VCaP (cell line): ENCODE measurements around the gene CACNA2D1.

ENCODE experiments used
- H3K27ac ChIP-seq: fragments of 450-650 bp; 2 replicates; pipeline ENCODE4 v1.5.1; 2017
- TF ChIP-seq, protein P1 (sequence below): fragments of 450-650 bp; conservative IDR thresholded peaks from 2 replicates; pipeline ENCODE4 v1.5.1; 2017; ENCODE audit warnings: mild to moderate bottlenecking, moderate library complexity

The CACNA2D1 gene

GRCh38 chr7:82268632-82269031, 174.9 kb downstream of the CACNA2D1 start:
- TF ChIP-seq, protein P1, sequence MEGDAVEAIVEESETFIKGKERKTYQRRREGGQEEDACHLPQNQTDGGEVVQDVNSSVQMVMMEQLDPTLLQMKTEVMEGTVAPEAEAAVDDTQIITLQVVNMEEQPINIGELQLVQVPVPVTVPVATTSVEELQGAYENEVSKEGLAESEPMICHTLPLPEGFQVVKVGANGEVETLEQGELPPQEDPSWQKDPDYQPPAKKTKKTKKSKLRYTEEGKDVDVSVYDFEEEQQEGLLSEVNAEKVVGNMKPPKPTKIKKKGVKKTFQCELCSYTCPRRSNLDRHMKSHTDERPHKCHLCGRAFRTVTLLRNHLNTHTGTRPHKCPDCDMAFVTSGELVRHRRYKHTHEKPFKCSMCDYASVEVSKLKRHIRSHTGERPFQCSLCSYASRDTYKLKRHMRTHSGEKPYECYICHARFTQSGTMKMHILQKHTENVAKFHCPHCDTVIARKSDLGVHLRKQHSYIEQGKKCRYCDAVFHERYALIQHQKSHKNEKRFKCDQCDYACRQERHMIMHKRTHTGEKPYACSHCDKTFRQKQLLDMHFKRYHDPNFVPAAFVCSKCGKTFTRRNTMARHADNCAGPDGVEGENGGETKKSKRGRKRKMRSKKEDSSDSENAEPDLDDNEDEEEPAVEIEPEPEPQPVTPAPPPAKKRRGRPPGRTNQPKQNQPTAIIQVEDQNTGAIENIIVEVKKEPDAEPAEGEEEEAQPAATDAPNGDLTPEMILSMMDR: no peak
- no peak overlapping the region for H3K27ac ChIP-seq

DNA sequence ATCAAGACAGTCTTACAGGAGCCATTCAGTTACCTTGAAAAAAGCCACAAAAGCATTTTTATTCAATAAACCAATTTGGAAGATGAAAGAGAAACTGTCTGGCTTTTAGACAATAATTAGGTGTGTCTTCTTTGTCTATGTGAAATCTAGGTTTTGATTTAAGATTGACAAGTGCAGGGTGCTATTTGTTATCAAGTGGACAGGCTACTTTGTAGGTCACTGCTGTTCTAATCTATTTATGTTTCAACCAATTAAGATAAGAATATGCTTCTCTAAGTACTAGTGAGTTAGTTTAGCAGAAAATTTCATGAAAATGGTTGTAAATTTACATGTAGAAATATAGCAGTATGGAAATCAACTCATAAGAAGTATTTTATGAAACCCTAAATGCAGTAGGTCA, 177.5 kb downstream of the CACNA2D1 start:
- TF ChIP-seq, protein P1: no peak
- H3K27ac ChIP-seq: no peak overlapping the region

DNA sequence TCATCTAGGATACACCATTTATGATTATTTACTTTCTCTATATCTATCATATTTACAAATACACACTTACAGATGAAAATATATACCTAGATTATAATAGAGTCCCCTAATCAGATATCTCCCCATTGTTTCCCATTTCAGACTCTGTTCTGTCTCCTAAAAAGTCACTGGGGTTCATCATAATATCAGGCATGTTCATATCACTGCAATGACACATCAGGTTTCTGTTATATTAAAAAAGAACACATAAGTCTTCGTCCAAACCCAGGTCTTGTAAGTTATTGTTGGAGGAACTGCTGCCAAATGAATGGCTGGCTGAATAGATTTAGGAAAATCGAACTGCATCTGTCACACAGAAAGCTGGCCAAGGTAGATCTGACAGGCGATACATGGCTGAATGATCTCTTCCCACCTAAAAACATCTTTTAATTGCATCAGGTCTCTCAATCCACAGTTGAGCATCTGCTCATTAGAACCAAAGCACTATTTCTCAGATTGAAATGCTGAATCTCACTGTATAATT, 178.7 kb downstream of the CACNA2D1 start:
- no peak overlapping the region for H3K27ac ChIP-seq
- TF ChIP-seq, protein P1: no peak

- no peak overlapping the region for H3K27ac ChIP-seq
- TF ChIP-seq, protein P1: no peak
Measured at GRCh38 chr7:82263920-82264782, 179.4 kb downstream of the CACNA2D1 start.

DNA sequence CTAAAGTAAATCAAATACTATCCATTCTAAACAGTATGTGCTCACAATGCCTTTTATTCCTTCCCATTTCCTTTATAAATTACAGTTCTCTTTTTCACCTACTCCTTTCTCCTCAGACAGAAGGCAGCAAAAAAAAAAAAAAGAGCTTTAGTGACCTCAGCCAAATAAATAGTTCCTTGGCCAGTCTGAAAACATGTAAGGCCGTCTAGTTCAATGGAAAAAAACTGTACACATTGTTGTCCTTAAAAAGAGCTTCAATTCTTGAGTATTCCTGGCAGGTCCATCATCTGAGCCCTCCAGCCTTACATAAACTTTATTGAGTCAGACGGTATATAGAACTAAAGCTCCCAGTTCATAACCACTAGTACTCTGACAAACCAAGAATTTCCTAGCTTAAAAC, 185.4 kb downstream of the CACNA2D1 start:
- TF ChIP-seq, protein P1: no peak

DNA sequence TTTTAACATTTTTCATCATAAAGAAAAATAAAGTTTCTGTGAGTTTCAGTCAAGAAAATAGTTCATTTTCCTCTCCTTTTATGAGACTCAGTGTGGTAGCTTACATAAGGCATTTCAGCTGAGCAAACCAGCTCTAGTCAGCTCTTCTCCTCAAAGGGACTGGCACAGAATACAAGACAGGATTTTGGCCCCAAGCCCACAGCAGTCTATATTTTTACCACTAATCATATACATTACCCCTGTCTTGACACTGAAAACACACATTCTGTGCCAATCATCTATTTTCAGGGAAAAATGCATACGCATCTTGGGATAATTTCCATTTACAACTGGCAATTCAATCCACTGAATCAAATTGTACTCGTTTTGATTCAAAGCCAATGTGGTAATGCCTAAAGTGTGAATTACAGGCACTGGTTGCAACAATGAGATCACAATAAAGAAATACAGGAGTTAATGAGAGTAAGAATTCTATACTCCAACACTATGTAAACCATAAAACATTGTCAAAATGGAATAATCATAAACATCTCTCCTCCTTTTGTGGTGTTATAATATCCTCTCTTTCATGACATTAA, 186.4 kb downstream of the CACNA2D1 start:
- peak overlapping the region; percentile 69 for H3K27ac ChIP-seq
- TF ChIP-seq, protein P1: no peak

More for the DNA sequence above, 185.4 kb downstream of the CACNA2D1 start:
- peak overlapping the region; percentile 69 for H3K27ac ChIP-seq

DNA sequence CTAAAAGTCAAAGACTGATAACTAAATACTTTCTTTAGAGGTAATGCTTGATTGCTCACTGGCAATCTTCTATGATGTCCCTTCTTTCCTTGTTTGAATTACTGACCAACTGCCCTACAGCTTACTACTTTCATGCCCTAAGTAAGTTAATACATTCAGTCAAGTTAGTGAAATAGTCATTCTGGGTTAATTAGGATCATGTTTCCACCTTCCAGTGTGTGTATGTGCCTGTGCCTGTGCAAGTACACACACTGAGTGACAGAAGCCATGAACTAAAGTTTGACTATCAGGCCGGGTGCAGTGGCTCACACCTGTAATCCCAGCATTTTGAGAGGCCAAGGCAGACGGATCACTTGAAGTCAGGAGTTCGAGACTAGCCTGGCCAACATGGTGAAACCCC, 187.9 kb downstream of the CACNA2D1 start:
- TF ChIP-seq, protein P1: no peak
- H3K27ac ChIP-seq: no peak overlapping the region
